ENCODE results near the gene LRCH4.

The LRCH4 gene

DNA sequence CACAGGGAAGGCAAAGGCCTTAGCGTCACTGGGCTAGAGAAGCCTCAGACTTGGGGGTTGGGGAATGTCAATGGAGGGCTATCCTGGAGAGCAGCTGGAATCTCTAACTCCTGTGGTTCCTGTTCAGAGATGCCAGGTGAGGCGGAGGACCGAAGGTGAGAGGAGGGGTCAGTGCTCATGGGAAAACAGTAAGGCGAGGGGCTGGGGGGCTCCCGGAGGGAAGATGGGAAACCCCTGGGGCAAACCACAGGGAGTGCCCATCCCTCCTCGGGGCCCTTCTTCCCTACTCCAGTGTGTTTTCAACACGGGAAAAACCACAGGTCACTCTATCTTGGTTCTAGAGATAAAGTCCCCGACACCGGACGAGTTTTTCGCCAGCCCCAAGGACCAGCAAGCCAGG lies 3.3 kb downstream of the LRCH4 start:
- no peak for DNase-seq (ENCODE audit: insufficient read length, low spot score)
- no peak for FAIRE-seq

DNA sequence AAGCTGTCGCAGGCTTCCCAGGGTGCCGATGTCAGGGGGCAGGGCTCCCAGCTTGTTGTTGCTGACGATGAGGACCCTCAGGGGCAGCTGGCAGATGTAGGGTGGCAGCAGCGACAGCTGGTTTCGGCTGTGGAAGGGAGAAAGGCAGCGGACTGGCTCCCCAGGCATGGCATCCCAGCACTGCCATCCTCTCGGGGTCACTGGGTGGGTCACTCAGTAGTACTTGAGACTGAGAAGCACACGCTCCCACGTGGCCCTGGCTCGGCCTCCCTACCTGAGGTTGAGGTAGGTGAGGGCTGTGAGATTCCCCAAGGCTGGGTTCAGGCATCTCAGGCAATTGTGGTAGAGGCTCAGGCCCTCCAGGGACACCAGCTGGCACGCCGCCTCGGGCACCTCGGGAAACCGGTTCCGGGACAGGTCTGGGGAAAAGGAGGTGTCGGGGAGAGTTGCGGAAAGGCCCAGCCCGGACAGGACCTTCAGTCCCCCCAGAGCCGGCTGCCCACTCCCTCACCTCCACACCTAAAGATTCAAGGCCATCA lies 3.8 kb downstream of the LRCH4 start:
- FAIRE-seq = no peak

GRCh38 chr7:100580466-100581283 lies 5.3 kb downstream of the LRCH4 start:
- FAIRE-seq (no peak), DNase-seq (ENCODE audit: insufficient read length, low spot score) (no peak)

More for the DNA sequence above, 3.8 kb downstream of the LRCH4 start:
- DNase-seq (ENCODE audit: insufficient read length, low spot score) = no peak

GRCh38 chr7:100578246-100579183 lies 7.4 kb downstream of the LRCH4 start:
- DNase-seq (ENCODE audit: insufficient read length, low spot score) (no peak), FAIRE-seq (no peak)

- DNase-seq (ENCODE audit: insufficient read length, low spot score) = no peak
- no peak for FAIRE-seq
Observed at GRCh38 chr7:100577507-100577906, 8.4 kb downstream of the LRCH4 start.

DNA sequence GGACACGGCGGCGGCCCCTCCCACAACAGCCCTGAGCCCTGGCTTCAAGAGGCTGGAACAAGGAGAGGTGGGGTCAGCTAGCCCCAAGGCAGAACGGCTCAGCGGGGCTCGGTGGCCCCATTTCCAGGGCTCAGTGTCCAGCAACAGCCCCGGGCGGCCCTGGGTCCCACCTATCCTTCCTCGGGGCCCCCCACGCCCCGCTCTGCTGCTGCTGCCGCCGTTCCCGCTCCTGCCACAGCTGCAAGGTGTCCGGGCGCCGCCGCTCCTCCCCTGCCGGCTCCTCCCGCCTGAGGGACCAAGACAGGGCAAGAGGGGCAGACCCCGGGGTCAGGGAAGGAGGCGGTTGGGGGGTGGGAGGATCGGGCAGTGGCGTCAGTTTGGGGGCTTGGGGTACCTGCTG lies 8.8 kb downstream of the LRCH4 start:
- no peak for DNase-seq (ENCODE audit: insufficient read length, low spot score)
- no peak for FAIRE-seq

- DNase-seq (ENCODE audit: insufficient read length, low spot score) = no peak
- no peak for FAIRE-seq
Observed at GRCh38 chr7:100576384-100576993, 9.4 kb downstream of the LRCH4 start.

- FAIRE-seq (no peak), DNase-seq (ENCODE audit: insufficient read length, low spot score) (no peak)
Observed at GRCh38 chr7:100575746-100576383, 10.1 kb downstream of the LRCH4 start.

GRCh38 chr7:100575206-100575631 lies 10.7 kb downstream of the LRCH4 start:
- FAIRE-seq = no peak

GRCh38 chr7:100574362-100575205 lies 11.3 kb downstream of the LRCH4 start:
- no peak for FAIRE-seq
- DNase-seq (ENCODE audit: insufficient read length, low spot score) = no peak

More at GRCh38 chr7:100575206-100575631, 10.7 kb downstream of the LRCH4 start:
- DNase-seq (ENCODE audit: insufficient read length, low spot score) = no peak

- FAIRE-seq (no peak), DNase-seq (ENCODE audit: insufficient read length, low spot score) (no peak)
Observed at GRCh38 chr7:100573691-100574361, 12.1 kb downstream of the LRCH4 start, which contains the start of gene SAP25. Gene SAP25 (minus strand): TSS chr7:100573900. CDS start chr7:100573742, 158 bp downstream.

GRCh38 chr7:100572949-100573675 lies 12.8 kb downstream of the LRCH4 start:
- DNase-seq (ENCODE audit: insufficient read length, low spot score) = no peak
- no peak for FAIRE-seq

DNA sequence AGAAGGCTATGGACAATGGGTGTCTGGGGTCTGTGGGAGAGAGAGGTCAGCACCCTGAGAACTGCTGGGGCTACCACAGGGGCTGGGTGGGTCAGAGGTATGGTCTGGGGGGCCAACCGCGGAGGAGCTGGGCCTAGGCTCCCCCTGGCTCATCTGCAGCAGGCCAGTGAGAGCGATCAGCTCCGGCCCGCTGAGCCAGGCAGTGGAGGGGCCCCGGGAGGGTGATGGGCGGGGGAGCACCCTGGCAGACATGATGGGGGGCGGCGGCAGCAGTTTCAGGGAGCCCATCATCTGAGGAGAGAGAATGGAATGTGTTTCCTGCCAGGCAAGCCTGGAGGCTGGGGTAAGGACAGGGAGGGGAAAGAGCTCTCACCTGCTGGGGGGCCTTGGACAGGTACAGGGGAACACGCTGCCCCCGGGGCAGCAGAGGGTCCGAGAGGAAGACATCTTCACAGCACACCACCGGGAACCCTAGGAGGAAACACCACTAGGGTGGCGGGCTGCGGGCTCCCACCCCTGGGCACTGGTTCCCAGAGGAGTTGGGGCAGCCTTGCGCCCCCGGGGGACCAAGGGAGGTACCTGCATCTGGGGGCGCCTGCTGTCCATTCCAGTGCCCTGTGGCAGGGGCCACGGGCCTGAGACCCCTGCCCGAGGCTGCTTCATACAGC lies 13.5 kb downstream of the LRCH4 start:
- DNase-seq (ENCODE audit: insufficient read length, low spot score) (no peak), FAIRE-seq (no peak)

GRCh38 chr7:100571829-100572116 lies 14.2 kb downstream of the LRCH4 start:
- no peak for DNase-seq (ENCODE audit: insufficient read length, low spot score)

GRCh38 chr7:100570954-100571828 lies 14.7 kb downstream of the LRCH4 start:
- DNase-seq (ENCODE audit: insufficient read length, low spot score) (no peak), FAIRE-seq (no peak)

More at GRCh38 chr7:100571829-100572116, 14.2 kb downstream of the LRCH4 start:
- FAIRE-seq = no peak

DNA sequence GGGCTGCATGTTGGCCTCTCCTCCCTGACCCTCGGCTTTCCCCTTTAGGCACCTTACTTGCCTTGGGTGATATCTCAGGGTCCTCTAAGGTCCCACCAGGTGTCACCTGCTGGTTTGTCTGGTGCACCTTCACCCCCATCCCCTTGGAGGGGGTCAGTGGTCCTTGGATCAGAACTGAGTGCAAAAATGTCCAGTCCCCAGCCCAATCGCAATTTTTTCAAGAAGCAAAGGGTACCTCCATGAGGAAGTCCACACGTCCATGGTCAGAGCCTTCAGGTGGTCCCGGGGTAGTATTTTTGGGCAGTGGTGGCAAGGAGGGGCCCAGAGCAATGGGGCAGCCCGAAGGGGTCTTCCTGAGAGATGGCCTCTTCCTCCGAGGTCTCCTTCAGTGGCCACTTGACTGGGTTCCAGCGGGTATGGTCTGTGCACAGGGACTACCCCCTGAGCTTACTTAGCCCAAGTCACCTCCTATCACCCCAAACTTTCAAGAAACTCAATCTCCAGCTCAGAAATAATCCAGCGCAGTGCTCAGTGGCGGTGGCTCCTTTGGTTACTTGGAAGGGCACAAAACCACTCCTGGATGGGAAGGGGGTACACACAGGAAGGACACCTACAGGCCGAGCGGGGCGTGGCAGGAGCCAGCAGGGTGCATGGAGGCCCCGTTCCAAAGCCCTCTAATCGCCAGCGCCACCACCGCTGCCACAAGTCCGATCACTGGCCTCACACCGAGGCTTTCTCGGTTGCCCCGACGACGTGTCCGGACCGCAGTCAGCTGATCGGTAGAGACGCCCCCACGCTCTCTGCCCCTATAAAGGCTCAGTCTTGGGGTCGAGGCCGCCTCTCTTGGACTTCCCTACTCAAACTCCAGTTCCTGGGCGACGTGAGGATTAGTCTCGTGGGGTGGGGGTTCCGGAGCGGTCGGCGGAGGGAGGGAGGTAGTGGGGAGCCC lies 16.8 kb downstream of the LRCH4 start:
- DNase-seq (ENCODE audit: insufficient read length, low spot score) (no peak), FAIRE-seq (peak; percentile 90)
